ENCODE measurements around the gene ST3GAL4.

- TF ChIP-seq EZH2 (IDR thresholded peaks at IDR 0.05; ENCODE audit: insufficient read depth, poor library complexity, severe bottlenecking) (no peak), EZH2phosphoT487 (IDR thresholded peaks at IDR 0.05; ENCODE audit: insufficient read depth, low read depth) (no peak)
These were observed 69.1 kb downstream of the ST3GAL4 start for GRCh38 chr11:126424471-126425039.

Measured in GM23248 (cell line).